Loucy (cell line): ENCODE data around the gene DCXR.
A peak's percentile ranks its signal among the peaks of the same experiment; 100 is the strongest.

Experiments used
- H2AFZ ChIP-seq: fragments of 200-600 bp; sonication (generic); 2 replicates; pipeline ENCODE4 v1.6.0; 2016; ENCODE audit warnings: antibody characterized with exemption, mild to moderate bottlenecking, low read length, moderate library complexity
- H3F3A ChIP-seq: fragments of 200-600 bp; 2 replicates; pipeline ENCODE4 v1.6.0; 2016; ENCODE audit warnings: antibody characterized with exemption, low read depth, mild to moderate bottlenecking
- H3K27me3 ChIP-seq: fragments of 200-600 bp; sonication (generic); 2 replicates; pipeline ENCODE4 v1.6.1; 2014; ENCODE audit warnings: low read length, mild to moderate bottlenecking; ENCODE audit not compliant: insufficient read depth, poor library complexity, severe bottlenecking
- H3K36me3 ChIP-seq: fragments of 200-600 bp; sonication (generic); 2 replicates; pipeline ENCODE4 v1.6.1; 2016; ENCODE audit warnings: low read length; ENCODE audit not compliant: insufficient read depth
- H3K4me1 ChIP-seq: fragments of 200-600 bp; sonication (generic); 2 replicates; pipeline ENCODE4 v1.5.1; 2014; ENCODE audit warnings: low read length, mild to moderate bottlenecking; ENCODE audit not compliant: insufficient read depth, poor library complexity, severe bottlenecking
- H3K4me2 ChIP-seq: fragments of 200-600 bp; sonication (generic); 2 replicates; pipeline ENCODE4 v1.6.0; 2014; ENCODE audit warnings: antibody characterized with exemption, low read length, low read depth, mild to moderate bottlenecking; ENCODE audit not compliant: poor library complexity, severe bottlenecking
- H3K4me3 ChIP-seq: fragments of 200-600 bp; sonication (generic); 2 replicates; pipeline ENCODE4 v1.5.1; 2014; ENCODE audit warnings: low read length, mild to moderate bottlenecking, mixed read lengths; ENCODE audit not compliant: poor library complexity, severe bottlenecking
- H3K79me2 ChIP-seq: fragments of 200-600 bp; sonication (generic); 2 replicates; pipeline ENCODE4 v1.6.1; 2014; ENCODE audit warnings: low read length; ENCODE audit not compliant: insufficient read depth
- H3K9ac ChIP-seq: fragments of 200-600 bp; sonication (generic); 2 replicates; pipeline ENCODE4 v1.6.0; 2014; ENCODE audit warnings: mild to moderate bottlenecking, low read depth, low read length, moderate library complexity; ENCODE audit not compliant: poor library complexity, severe bottlenecking
- H3K9me2 ChIP-seq: fragments of 200-600 bp; sonication (generic); replicated peaks from 2 replicates; pipeline ENCODE4 v1.6.1; 2016; ENCODE audit warnings: low read depth, low read length, mixed read lengths
- H3K9me3 ChIP-seq: fragments of 200-600 bp; sonication (generic); 2 replicates; pipeline ENCODE4 v1.6.1; 2014; ENCODE audit warnings: mild to moderate bottlenecking, antibody characterized with exemption, low read length, low read depth; ENCODE audit not compliant: insufficient read depth
- H4K20me1 ChIP-seq: fragments of 200-600 bp; sonication (generic); 2 replicates; pipeline ENCODE4 v1.6.0; 2014; ENCODE audit warnings: antibody characterized with exemption, low read length, mild to moderate bottlenecking; ENCODE audit not compliant: insufficient read depth, poor library complexity, severe bottlenecking
- EZH2phosphoT487 ChIP-seq: fragments of 200-600 bp; IDR thresholded peaks from 2 replicates; pipeline ENCODE4 v1.6.1; 2018; ENCODE audit warnings: antibody characterized with exemption, mild to moderate bottlenecking, moderate library complexity, borderline replicate concordance
- TF ChIP-seq, protein P1 (sequence below): fragments of 200-600 bp; sonication (generic); conservative IDR thresholded peaks from 2 replicates; pipeline ENCODE4 v1.5.1; 2014; ENCODE audit warnings: mild to moderate bottlenecking, antibody characterized with exemption, low read length

Gene DCXR

DNA sequence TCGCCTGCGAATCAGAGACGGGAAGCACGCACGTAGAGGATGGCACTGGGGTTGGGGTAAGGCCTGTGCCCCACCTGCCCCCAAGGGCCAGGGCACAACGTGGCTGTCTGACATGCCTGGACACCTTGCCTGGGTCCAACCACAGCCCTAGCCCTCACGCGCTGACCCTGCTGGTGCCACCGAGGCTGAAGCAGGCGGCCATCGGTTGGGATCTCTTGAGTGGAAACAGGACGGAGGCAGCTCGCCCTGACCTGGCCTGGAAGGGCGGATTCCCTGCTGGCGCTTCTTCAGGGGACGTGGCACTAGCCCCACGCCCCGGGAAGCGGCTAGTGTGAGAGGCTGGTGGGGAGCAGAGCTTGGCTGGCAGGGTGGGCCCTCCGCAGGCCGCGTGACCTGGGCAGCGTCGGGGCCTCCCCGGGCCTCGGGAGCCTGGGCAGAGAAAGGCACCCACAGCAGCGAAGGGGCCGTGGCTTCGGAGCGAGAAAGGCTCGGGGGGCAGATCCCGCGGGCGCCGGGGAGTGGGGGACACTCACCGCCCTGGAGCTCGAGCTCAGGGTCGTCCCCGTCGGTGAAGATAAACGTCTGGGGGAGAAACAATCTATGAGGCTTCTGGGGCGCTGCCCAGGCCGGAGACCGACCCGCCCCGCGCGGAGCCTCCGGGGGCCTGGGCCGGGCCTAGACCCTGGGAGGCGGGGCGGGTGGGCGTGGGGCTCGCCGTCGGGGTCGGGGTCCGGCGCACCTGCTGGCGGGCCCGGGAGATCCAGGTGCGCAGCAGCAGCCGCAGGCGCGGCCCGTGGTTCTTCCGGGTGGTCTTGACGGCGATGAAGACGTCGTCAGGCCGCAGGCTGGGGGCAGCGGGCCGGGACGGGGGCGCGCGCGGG, 13.5 kb upstream of the DCXR start:
- no peak for TF ChIP-seq EZH2phosphoT487
- TF ChIP-seq, protein P1, sequence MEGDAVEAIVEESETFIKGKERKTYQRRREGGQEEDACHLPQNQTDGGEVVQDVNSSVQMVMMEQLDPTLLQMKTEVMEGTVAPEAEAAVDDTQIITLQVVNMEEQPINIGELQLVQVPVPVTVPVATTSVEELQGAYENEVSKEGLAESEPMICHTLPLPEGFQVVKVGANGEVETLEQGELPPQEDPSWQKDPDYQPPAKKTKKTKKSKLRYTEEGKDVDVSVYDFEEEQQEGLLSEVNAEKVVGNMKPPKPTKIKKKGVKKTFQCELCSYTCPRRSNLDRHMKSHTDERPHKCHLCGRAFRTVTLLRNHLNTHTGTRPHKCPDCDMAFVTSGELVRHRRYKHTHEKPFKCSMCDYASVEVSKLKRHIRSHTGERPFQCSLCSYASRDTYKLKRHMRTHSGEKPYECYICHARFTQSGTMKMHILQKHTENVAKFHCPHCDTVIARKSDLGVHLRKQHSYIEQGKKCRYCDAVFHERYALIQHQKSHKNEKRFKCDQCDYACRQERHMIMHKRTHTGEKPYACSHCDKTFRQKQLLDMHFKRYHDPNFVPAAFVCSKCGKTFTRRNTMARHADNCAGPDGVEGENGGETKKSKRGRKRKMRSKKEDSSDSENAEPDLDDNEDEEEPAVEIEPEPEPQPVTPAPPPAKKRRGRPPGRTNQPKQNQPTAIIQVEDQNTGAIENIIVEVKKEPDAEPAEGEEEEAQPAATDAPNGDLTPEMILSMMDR = no peak
- Histone ChIP-seq H3K4me3 (peak overlapping the region; percentile 78), H3K9me3 (no peaks in the 10 kb centered on the region), H3K9ac (peak overlapping the region; percentile 75), H3K9me2 (no peaks in the 10 kb centered on the region), H3F3A (no peaks in the 10 kb centered on the region), H3K36me3 (peaks cover 3% of the 10 kb centered on the region; the same call in 1 of the 2 replicates), H3K4me1 (peaks cover 21% of the 10 kb centered on the region), H4K20me1 (peaks cover 11% of the 10 kb centered on the region), H3K79me2 (peaks cover 28% of the 10 kb centered on the region), H2AFZ (no peak overlapping the region), H3K4me2 (peak overlapping the region; percentile 83), H3K27me3 (no peaks in the 10 kb centered on the region)

DNA sequence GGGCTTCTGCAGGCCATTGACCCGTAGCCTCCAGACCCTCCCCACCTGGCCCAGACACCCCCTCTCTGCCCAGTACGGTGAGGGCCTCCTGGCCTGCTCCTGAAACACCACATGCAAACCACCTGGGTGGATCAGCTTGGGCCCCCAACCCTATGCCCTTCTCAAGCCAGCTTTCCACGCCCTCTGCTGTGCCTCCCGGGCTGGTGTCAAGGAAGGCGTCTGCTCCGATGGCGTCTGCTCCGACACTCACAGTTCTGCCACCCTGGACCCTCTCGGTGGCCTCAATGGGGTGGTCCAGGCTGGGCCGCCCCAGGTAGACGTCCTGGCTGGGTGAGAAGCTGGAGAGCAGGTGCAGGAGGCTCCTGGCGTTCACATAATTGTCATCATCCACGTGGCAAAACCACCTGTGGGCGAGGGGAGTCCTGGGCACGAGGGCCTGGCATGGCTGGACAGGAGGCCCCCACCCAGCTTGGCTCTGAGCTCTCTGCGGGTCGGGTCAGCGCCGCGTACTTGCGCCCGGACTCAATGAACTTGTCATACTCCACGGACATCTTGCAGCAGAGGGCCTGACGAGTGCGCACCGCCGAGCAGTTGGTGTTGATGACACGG, 12.8 kb upstream of the DCXR start:
- peak overlapping the region; percentile 78 for H3K4me3 ChIP-seq
- peaks cover 21% of the 10 kb centered on the region for H3K4me1 ChIP-seq
- H3K9me2 ChIP-seq = no peaks in the 10 kb centered on the region
- no peaks in the 10 kb centered on the region for H3K9me3 ChIP-seq
- H3K79me2 ChIP-seq = peaks cover 28% of the 10 kb centered on the region
- TF ChIP-seq EZH2phosphoT487 = no peak
- TF ChIP-seq, protein P1 = no peak
- H3F3A ChIP-seq = no peaks in the 10 kb centered on the region
- H3K9ac ChIP-seq = peak overlapping the region; percentile 75
- H3K4me2 ChIP-seq = peak overlapping the region; percentile 83
- no peaks in the 10 kb centered on the region; the same call in 1 of the 2 replicates for H3K36me3 ChIP-seq
- no peaks in the 10 kb centered on the region for H3K27me3 ChIP-seq
- H4K20me1 ChIP-seq = peaks cover 11% of the 10 kb centered on the region
- H2AFZ ChIP-seq = no peak overlapping the region

DNA sequence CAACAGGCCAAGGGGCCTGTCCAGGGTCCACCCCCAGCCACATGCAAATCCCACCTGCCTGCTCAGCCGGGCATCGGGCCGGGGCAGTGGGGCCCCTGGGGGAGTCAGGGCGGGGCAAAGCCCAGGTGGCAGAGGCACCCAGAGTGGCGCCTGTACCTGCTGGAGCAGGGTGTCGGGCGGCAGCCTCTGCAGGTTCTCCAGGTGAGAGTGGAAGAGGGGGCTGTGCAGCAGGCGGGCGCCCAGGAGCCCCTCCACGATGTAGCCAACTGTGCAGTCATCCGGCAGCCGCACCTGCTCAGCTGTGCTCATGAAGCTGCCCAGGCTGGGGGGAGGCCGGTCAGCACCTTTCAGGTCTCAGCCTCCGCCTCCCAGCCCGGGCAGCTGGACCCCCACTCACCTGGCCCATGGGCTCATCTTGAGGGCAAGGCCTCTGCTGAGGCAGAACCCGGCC, 12.0 kb upstream of the DCXR start:
- Histone ChIP-seq H3K27me3 (no peaks in the 10 kb centered on the region), H3K9ac (no peak overlapping the region), H3F3A (no peaks in the 10 kb centered on the region), H3K4me3 (no peak overlapping the region), H3K9me2 (no peaks in the 10 kb centered on the region), H4K20me1 (peaks cover 11% of the 10 kb centered on the region), H2AFZ (no peak overlapping the region), H3K4me1 (peaks cover 21% of the 10 kb centered on the region), H3K79me2 (peaks cover 28% of the 10 kb centered on the region), H3K9me3 (no peaks in the 10 kb centered on the region), H3K36me3 (no peaks in the 10 kb centered on the region; the same call in 1 of the 2 replicates), H3K4me2 (no peak overlapping the region)
- TF ChIP-seq, protein P1 = no peak
- no peak for TF ChIP-seq EZH2phosphoT487
